Measurements from ENCODE around the gene CAB39. TPM values are rescaled to one million over a fixed set of nuclear protein-coding genes. Genes with fewer than 3 reads are reported as not detected.

The CAB39 gene
- total and polyA plus RNA-seq, 2 of the 8 experiments (the other 6 are each of a cell fraction or from before 2014, with no cell fraction given), result 16.4 to 50.5 TPM

DNA sequence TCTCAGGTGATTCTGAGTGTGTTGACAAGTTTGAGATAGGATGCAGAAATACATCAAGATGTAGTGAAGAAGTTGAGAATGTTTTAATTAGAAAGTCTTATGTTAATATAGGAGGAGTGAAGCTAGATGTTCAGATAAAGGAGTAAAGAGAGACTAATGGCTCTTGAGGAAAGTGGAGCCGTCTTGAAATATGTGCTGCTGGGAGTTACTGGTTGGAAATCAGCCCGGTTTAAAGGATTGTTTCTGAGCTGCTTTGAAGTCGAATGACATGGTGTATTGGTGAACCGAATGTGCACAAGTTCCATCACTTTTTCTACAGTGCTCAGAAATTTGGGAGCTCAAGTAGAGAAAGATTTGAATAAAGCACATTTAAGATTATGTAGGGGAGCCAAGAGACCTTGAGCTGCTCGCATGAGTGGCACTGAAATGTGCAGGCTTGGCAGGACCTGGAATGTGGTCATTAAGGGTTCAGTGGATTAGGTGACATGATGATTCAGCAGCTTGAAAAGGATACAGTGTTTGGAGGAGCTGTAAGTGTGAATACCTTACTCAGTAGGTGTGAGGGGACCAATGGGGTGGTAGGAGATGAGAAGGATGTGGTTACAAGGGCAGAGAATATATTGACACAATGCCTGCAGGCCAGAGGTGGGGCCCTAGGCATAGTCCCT, 68.6 kb downstream of the CAB39 start (continued):
- TF ChIP-seq, protein P1, sequence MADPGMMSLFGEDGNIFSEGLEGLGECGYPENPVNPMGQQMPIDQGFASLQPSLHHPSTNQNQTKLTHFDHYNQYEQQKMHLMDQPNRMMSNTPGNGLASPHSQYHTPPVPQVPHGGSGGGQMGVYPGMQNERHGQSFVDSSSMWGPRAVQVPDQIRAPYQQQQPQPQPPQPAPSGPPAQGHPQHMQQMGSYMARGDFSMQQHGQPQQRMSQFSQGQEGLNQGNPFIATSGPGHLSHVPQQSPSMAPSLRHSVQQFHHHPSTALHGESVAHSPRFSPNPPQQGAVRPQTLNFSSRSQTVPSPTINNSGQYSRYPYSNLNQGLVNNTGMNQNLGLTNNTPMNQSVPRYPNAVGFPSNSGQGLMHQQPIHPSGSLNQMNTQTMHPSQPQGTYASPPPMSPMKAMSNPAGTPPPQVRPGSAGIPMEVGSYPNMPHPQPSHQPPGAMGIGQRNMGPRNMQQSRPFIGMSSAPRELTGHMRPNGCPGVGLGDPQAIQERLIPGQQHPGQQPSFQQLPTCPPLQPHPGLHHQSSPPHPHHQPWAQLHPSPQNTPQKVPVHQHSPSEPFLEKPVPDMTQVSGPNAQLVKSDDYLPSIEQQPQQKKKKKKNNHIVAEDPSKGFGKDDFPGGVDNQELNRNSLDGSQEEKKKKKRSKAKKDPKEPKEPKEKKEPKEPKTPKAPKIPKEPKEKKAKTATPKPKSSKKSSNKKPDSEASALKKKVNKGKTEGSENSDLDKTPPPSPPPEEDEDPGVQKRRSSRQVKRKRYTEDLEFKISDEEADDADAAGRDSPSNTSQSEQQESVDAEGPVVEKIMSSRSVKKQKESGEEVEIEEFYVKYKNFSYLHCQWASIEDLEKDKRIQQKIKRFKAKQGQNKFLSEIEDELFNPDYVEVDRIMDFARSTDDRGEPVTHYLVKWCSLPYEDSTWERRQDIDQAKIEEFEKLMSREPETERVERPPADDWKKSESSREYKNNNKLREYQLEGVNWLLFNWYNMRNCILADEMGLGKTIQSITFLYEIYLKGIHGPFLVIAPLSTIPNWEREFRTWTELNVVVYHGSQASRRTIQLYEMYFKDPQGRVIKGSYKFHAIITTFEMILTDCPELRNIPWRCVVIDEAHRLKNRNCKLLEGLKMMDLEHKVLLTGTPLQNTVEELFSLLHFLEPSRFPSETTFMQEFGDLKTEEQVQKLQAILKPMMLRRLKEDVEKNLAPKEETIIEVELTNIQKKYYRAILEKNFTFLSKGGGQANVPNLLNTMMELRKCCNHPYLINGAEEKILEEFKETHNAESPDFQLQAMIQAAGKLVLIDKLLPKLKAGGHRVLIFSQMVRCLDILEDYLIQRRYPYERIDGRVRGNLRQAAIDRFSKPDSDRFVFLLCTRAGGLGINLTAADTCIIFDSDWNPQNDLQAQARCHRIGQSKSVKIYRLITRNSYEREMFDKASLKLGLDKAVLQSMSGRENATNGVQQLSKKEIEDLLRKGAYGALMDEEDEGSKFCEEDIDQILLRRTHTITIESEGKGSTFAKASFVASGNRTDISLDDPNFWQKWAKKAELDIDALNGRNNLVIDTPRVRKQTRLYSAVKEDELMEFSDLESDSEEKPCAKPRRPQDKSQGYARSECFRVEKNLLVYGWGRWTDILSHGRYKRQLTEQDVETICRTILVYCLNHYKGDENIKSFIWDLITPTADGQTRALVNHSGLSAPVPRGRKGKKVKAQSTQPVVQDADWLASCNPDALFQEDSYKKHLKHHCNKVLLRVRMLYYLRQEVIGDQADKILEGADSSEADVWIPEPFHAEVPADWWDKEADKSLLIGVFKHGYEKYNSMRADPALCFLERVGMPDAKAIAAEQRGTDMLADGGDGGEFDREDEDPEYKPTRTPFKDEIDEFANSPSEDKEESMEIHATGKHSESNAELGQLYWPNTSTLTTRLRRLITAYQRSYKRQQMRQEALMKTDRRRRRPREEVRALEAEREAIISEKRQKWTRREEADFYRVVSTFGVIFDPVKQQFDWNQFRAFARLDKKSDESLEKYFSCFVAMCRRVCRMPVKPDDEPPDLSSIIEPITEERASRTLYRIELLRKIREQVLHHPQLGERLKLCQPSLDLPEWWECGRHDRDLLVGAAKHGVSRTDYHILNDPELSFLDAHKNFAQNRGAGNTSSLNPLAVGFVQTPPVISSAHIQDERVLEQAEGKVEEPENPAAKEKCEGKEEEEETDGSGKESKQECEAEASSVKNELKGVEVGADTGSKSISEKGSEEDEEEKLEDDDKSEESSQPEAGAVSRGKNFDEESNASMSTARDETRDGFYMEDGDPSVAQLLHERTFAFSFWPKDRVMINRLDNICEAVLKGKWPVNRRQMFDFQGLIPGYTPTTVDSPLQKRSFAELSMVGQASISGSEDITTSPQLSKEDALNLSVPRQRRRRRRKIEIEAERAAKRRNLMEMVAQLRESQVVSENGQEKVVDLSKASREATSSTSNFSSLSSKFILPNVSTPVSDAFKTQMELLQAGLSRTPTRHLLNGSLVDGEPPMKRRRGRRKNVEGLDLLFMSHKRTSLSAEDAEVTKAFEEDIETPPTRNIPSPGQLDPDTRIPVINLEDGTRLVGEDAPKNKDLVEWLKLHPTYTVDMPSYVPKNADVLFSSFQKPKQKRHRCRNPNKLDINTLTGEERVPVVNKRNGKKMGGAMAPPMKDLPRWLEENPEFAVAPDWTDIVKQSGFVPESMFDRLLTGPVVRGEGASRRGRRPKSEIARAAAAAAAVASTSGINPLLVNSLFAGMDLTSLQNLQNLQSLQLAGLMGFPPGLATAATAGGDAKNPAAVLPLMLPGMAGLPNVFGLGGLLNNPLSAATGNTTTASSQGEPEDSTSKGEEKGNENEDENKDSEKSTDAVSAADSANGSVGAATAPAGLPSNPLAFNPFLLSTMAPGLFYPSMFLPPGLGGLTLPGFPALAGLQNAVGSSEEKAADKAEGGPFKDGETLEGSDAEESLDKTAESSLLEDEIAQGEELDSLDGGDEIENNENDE (IDR thresholded peaks at IDR 0.05; ENCODE audit: insufficient replicate concordance, low read length), result no peak
- TF ChIP-seq POLR2A (IDR thresholded peaks at IDR 0.05; ENCODE audit: control extremely low read depth in 1 of 2, low read depth in 2 of 2, low read length in 2 of 2) (no peak), SP1 (IDR thresholded peaks at IDR 0.05; ENCODE audit: low read depth, low read length) (no peak), EGR1 (IDR thresholded peaks at IDR 0.05; ENCODE audit: borderline replicate concordance, low read depth, low read length) (no peak), PHF8 (conservative IDR thresholded peaks at IDR 0.05; ENCODE audit: low read depth, low read length) (no peak), TEAD4 (IDR thresholded peaks at IDR 0.05; ENCODE audit: low read depth, low read length) (no peak), SRF (IDR thresholded peaks at IDR 0.05; ENCODE audit: low read depth, low read length) (no peak), SIN3A (conservative IDR thresholded peaks at IDR 0.05 in 1 of 2, IDR thresholded peaks at IDR 0.05 in 1 of 2; ENCODE audit: low read depth in 1 of 2, low read length in 2 of 2) (no peak), FOSL1 (IDR thresholded peaks at IDR 0.05; ENCODE audit: insufficient read depth, low read depth, low read length) (no peak)
- TF ChIP-seq, protein P2, sequence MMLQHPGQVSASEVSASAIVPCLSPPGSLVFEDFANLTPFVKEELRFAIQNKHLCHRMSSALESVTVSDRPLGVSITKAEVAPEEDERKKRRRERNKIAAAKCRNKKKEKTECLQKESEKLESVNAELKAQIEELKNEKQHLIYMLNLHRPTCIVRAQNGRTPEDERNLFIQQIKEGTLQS (IDR thresholded peaks at IDR 0.05; ENCODE audit: insufficient read depth, low read depth, low read length), result no peak

Measured in H1 (cell line).